Measurements from ENCODE around the gene FKBP3. TPM values are rescaled to one million over a fixed set of nuclear protein-coding genes. Genes with fewer than 3 reads are reported as not detected.

The FKBP3 gene
- total RNA-seq, 1 donor from 2014 or later = 78.3 TPM

GRCh38 chr14:45114327-45114726 is 20.0 kb downstream of the FKBP3 start:
- Mint-ChIP-seq H3K4me3 (ENCODE audit: unreplicated experiment) (no peak overlapping the region), H3K27me3 (ENCODE audit: unreplicated experiment) (no peaks in the 10 kb centered on the region), H3K4me1 (ENCODE audit: unreplicated experiment) (no peaks in the 10 kb centered on the region), H3K9me3 (ENCODE audit: unreplicated experiment) (no peaks in the 10 kb centered on the region), H3K27ac (ENCODE audit: unreplicated experiment) (no peak overlapping the region), H3K36me3 (ENCODE audit: low read depth, unreplicated experiment) (peaks cover 14% of the 10 kb centered on the region)
- no peak for DNase-seq (ENCODE audit: low spot score)
- TF ChIP-seq CTCF (IDR thresholded peaks at IDR 0.05; ENCODE audit: unreplicated experiment) = no peak

DNA sequence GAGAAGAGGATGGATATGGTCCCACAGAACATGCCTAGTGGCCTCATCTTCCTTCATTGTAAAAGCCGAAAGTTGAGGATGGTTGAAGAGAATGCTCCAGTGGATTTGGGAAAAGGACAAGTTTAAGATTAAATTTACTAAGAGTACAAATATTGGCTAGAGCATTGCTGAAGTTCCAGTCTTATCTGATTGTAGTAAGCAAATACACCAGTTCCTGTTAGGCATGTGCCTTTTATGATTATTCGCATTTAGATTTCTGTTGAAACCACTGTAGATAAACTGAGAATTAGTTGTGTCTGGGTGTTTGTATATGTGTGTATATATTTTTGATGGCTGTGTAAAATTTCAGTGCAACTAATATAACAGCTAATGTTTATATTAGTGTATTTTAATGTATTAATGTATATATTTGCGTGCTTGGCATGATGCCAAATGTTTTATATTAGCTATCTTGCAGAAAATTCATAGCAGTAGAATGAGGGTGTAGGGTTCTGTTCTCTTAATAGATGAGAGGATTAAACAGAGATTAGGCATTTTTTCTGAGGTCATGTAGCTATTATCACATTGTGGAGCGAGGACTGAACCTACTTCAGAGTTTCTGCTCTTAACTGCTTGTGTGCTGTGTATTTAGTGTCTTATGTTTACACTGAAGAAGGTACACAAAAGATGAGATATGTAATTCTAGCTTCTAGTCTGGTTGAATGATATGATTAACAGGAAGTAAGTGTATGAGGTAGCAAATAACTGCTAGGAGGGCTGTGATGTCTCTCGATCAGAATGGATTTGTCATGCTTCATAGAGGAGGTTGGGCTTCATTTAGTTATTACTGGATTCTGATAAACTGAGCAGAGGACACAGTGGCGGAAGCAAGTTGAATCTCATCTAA is 21.1 kb downstream of the FKBP3 start:
- H3K9me3 Mint-ChIP-seq (ENCODE audit: unreplicated experiment) = no peaks in the 10 kb centered on the region
- H3K27me3 Mint-ChIP-seq (ENCODE audit: unreplicated experiment) = no peaks in the 10 kb centered on the region
- H3K4me3 Mint-ChIP-seq (ENCODE audit: unreplicated experiment) = no peak overlapping the region
- H3K36me3 Mint-ChIP-seq (ENCODE audit: low read depth, unreplicated experiment) = peaks cover 14% of the 10 kb centered on the region
- no peak for DNase-seq (ENCODE audit: low spot score)
- no peak overlapping the region for H3K27ac Mint-ChIP-seq (ENCODE audit: unreplicated experiment)
- H3K4me1 Mint-ChIP-seq (ENCODE audit: unreplicated experiment) = no peaks in the 10 kb centered on the region
- no peak for TF ChIP-seq CTCF (IDR thresholded peaks at IDR 0.05; ENCODE audit: unreplicated experiment)

GRCh38 chr14:45104561-45104960 is 29.7 kb downstream of the FKBP3 start:
- Mint-ChIP-seq H3K27me3 (ENCODE audit: unreplicated experiment) (no peaks in the 10 kb centered on the region), H3K4me1 (ENCODE audit: unreplicated experiment) (no peaks in the 10 kb centered on the region), H3K4me3 (ENCODE audit: unreplicated experiment) (no peak overlapping the region), H3K9me3 (ENCODE audit: unreplicated experiment) (no peaks in the 10 kb centered on the region), H3K27ac (ENCODE audit: unreplicated experiment) (no peak overlapping the region), H3K36me3 (ENCODE audit: low read depth, unreplicated experiment) (peaks cover 10% of the 10 kb centered on the region)
- no peak for TF ChIP-seq CTCF (IDR thresholded peaks at IDR 0.05; ENCODE audit: unreplicated experiment)
- DNase-seq (ENCODE audit: low spot score) = no peak

DNA sequence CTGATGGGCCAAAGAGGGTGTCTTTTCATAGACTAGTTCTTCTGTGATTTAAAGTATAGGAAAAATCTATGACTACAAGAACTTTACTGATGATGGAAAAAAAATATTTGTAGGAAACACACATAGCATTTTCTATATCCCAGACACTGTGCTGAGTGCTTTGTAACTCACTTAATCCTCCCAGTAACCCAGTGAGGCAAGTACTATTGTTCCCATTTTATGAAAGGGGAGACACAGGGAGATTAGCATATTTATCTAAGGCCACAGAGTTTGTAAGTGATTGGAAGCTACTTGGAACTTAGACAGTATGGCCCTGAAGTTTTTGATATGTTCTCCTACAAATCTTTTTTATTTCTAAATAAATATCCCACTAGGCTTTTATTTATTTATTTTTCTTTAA is 30.5 kb downstream of the FKBP3 start:
- Mint-ChIP-seq H3K27ac (ENCODE audit: unreplicated experiment) (no peak overlapping the region), H3K36me3 (ENCODE audit: low read depth, unreplicated experiment) (peaks cover 10% of the 10 kb centered on the region), H3K9me3 (ENCODE audit: unreplicated experiment) (no peaks in the 10 kb centered on the region), H3K27me3 (ENCODE audit: unreplicated experiment) (no peaks in the 10 kb centered on the region), H3K4me1 (ENCODE audit: unreplicated experiment) (no peaks in the 10 kb centered on the region), H3K4me3 (ENCODE audit: unreplicated experiment) (no peak overlapping the region)
- DNase-seq (ENCODE audit: low spot score) = no peak
- TF ChIP-seq CTCF (IDR thresholded peaks at IDR 0.05; ENCODE audit: unreplicated experiment) = no peak

DNA sequence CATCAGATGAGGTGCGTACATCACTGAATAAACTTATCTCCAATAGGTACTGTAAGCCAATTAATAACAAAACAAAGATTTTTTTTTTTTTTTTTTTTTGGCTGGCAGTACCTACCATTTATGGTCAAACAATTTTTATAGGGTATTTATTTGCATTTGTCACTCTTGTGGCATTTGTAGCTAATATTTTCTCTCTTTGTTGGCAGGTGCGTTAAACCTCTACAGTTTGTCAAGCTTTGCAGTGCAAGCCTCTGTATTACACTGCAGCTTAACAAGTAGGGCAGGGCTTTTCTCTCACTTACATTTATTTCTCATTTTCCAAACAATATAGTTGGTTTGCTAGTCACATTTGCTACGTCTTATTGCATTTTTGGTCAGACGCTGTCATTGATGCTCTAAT is 38.1 kb downstream of the FKBP3 start:
- no peak for DNase-seq (ENCODE audit: low spot score)
- H3K4me3 Mint-ChIP-seq (ENCODE audit: unreplicated experiment) = no peak overlapping the region
- no peaks in the 10 kb centered on the region for H3K4me1 Mint-ChIP-seq (ENCODE audit: unreplicated experiment)
- H3K27ac Mint-ChIP-seq (ENCODE audit: unreplicated experiment) = no peak overlapping the region
- no peaks in the 10 kb centered on the region for H3K9me3 Mint-ChIP-seq (ENCODE audit: unreplicated experiment)
- peaks cover 12% of the 10 kb centered on the region for H3K36me3 Mint-ChIP-seq (ENCODE audit: low read depth, unreplicated experiment)
- no peaks in the 10 kb centered on the region for H3K27me3 Mint-ChIP-seq (ENCODE audit: unreplicated experiment)
- TF ChIP-seq CTCF (IDR thresholded peaks at IDR 0.05; ENCODE audit: unreplicated experiment) = no peak
